Nephron (organoid): ENCODE results near the gene ZG16B.

ENCODE experiments used
- H3K27ac Mint-ChIP-seq, 3 experiments: 2 replicates each; pipeline ENCODE4 v1.8.0; 2020; ENCODE audit warnings: mixed read lengths in 3 of 3, mild to moderate bottlenecking in 2 of 3, moderate library complexity in 1 of 3
- H3K27me3 Mint-ChIP-seq: 2 replicates; pipeline ENCODE4 v1.8.0; 2021; ENCODE audit warnings: low read depth, mild to moderate bottlenecking, moderate library complexity, mixed read lengths
- H3K36me3 Mint-ChIP-seq: 2 replicates; pipeline ENCODE4 v1.8.0; 2020; ENCODE audit warnings: low read depth, mixed read lengths
- H3K4me1 Mint-ChIP-seq: 2 replicates; pipeline ENCODE4 v1.8.0; 2020; ENCODE audit warnings: mixed read lengths
- H3K4me3 Mint-ChIP-seq, 3 experiments: 2 replicates each; pipeline ENCODE4 v1.8.0; 2020; ENCODE audit warnings: mild to moderate bottlenecking in 3 of 3, mixed read lengths in 3 of 3, moderate library complexity in 2 of 3
- H3K9me3 Mint-ChIP-seq: 2 replicates; pipeline ENCODE4 v1.8.0; 2020; ENCODE audit warnings: mixed read lengths
- CTCF ChIP-seq, 3 experiments: fragments of 200-600 bp; sonication (generic); IDR thresholded peaks; one replicate each; pipeline ENCODE4 v1.5.0; 2021; ENCODE audit warnings: antibody characterized with exemption in 3 of 3; ENCODE audit not compliant: unreplicated experiment in 3 of 3

Gene ZG16B

GRCh38 chr16:2853531-2854073 is 23.5 kb downstream of the ZG16B start:
- Mint-ChIP-seq H3K27me3 (peaks cover 58% of the 10 kb centered on the region), H3K4me1 (no peaks in the 10 kb centered on the region), H3K9me3 (peaks cover 10% of the 10 kb centered on the region), H3K27ac (no peak overlapping the region), H3K36me3 (no peaks in the 10 kb centered on the region), H3K4me3 (no peak overlapping the region)
- TF ChIP-seq CTCF (IDR thresholded peaks at IDR 0.05; ENCODE audit: unreplicated experiment in 3 of 3), result no peak

GRCh38 chr16:2854700-2855309 is 24.7 kb downstream of the ZG16B start:
- H3K4me3 Mint-ChIP-seq, result no peak overlapping the region
- H3K4me1 Mint-ChIP-seq, result no peaks in the 10 kb centered on the region
- peaks cover 56% of the 10 kb centered on the region for H3K27me3 Mint-ChIP-seq
- peak in 1 of 3 experiments; percentile 35 for TF ChIP-seq CTCF (IDR thresholded peaks at IDR 0.05; ENCODE audit: unreplicated experiment in 3 of 3)
- H3K27ac Mint-ChIP-seq, result no peak overlapping the region
- H3K9me3 Mint-ChIP-seq, result peaks cover 10% of the 10 kb centered on the region
- H3K36me3 Mint-ChIP-seq, result no peaks in the 10 kb centered on the region

- Mint-ChIP-seq H3K9me3 (peaks cover 10% of the 10 kb centered on the region), H3K4me3 (no peak overlapping the region), H3K36me3 (no peaks in the 10 kb centered on the region), H3K27me3 (peaks cover 59% of the 10 kb centered on the region), H3K27ac (no peak overlapping the region), H3K4me1 (no peaks in the 10 kb centered on the region)
- no peak for TF ChIP-seq CTCF (IDR thresholded peaks at IDR 0.05; ENCODE audit: unreplicated experiment in 3 of 3)
These were observed 25.4 kb downstream of the ZG16B start for GRCh38 chr16:2855536-2855935.

- Mint-ChIP-seq H3K36me3 (no peaks in the 10 kb centered on the region), H3K4me3 (no peak overlapping the region), H3K9me3 (peaks cover 11% of the 10 kb centered on the region), H3K27me3 (peaks cover 63% of the 10 kb centered on the region), H3K27ac (no peak overlapping the region), H3K4me1 (no peaks in the 10 kb centered on the region)
- TF ChIP-seq CTCF (IDR thresholded peaks at IDR 0.05; ENCODE audit: unreplicated experiment in 3 of 3), result no peak
These were observed 26.1 kb downstream of the ZG16B start for GRCh38 chr16:2856061-2856670.

- Mint-ChIP-seq H3K36me3 (no peaks in the 10 kb centered on the region), H3K27me3 (peaks cover 66% of the 10 kb centered on the region), H3K9me3 (peaks cover 14% of the 10 kb centered on the region)
These were observed 26.8 kb downstream of the ZG16B start for GRCh38 chr16:2856686-2857450.

More at GRCh38 chr16:2856686-2857450, 26.8 kb downstream of the ZG16B start:
- no peak overlapping the region for H3K27ac Mint-ChIP-seq
- H3K4me3 Mint-ChIP-seq, result no peak overlapping the region
- no peak for TF ChIP-seq CTCF (IDR thresholded peaks at IDR 0.05; ENCODE audit: unreplicated experiment in 3 of 3)
- no peaks in the 10 kb centered on the region for H3K4me1 Mint-ChIP-seq
